ENCODE data around the gene PTMS.
A peak's percentile ranks its signal among the peaks of the same experiment; 100 is the strongest.

PTMS gene

DNA sequence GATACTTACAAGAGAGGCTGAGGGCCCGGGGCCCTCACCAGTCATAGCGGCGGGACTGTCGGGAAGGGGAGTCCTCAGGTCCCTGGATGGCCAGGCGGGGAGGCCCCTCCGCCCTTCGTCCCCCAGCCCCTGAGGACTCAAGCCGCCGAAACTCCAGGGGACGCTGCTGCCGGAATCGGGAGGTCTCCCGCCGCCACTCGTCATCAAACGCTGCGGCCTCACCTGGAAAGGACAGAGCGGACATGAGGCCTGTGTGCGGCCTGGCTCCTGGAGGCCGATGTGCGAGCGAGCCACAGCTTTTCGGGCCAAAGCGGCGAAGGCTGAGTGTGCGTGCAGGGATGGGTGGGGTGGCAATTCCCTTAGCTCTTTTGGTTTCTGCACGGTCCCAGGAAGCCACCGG is 17.4 kb upstream of the PTMS start:
- H3K27me3 ChIP-seq (ENCODE audit: insufficient read depth, poor library complexity, severe bottlenecking) = no peaks in the 10 kb centered on the region
- no peak overlapping the region for H3K27ac ChIP-seq (replicated peaks)
- no peak overlapping the region for H3K4me3 ChIP-seq (replicated peaks; ENCODE audit: insufficient read depth, low read length)
- no peak for DNase-seq (ENCODE audit: low read depth in 1 of 2, low spot score in 1 of 2)
- TF ChIP-seq POLR2AphosphoS5 (IDR thresholded peaks at IDR 0.05; ENCODE audit: low read depth) (no peak), SPI1 (IDR thresholded peaks at IDR 0.05; ENCODE audit: borderline replicate concordance, low read depth) (no peak), GABPA (IDR thresholded peaks at IDR 0.05; ENCODE audit: low read depth) (no peak)
- TF ChIP-seq, protein P1, sequence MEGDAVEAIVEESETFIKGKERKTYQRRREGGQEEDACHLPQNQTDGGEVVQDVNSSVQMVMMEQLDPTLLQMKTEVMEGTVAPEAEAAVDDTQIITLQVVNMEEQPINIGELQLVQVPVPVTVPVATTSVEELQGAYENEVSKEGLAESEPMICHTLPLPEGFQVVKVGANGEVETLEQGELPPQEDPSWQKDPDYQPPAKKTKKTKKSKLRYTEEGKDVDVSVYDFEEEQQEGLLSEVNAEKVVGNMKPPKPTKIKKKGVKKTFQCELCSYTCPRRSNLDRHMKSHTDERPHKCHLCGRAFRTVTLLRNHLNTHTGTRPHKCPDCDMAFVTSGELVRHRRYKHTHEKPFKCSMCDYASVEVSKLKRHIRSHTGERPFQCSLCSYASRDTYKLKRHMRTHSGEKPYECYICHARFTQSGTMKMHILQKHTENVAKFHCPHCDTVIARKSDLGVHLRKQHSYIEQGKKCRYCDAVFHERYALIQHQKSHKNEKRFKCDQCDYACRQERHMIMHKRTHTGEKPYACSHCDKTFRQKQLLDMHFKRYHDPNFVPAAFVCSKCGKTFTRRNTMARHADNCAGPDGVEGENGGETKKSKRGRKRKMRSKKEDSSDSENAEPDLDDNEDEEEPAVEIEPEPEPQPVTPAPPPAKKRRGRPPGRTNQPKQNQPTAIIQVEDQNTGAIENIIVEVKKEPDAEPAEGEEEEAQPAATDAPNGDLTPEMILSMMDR (IDR thresholded peaks at IDR 0.05; ENCODE audit: insufficient read depth, low read length) = no peak
- TF ChIP-seq, protein P2, sequence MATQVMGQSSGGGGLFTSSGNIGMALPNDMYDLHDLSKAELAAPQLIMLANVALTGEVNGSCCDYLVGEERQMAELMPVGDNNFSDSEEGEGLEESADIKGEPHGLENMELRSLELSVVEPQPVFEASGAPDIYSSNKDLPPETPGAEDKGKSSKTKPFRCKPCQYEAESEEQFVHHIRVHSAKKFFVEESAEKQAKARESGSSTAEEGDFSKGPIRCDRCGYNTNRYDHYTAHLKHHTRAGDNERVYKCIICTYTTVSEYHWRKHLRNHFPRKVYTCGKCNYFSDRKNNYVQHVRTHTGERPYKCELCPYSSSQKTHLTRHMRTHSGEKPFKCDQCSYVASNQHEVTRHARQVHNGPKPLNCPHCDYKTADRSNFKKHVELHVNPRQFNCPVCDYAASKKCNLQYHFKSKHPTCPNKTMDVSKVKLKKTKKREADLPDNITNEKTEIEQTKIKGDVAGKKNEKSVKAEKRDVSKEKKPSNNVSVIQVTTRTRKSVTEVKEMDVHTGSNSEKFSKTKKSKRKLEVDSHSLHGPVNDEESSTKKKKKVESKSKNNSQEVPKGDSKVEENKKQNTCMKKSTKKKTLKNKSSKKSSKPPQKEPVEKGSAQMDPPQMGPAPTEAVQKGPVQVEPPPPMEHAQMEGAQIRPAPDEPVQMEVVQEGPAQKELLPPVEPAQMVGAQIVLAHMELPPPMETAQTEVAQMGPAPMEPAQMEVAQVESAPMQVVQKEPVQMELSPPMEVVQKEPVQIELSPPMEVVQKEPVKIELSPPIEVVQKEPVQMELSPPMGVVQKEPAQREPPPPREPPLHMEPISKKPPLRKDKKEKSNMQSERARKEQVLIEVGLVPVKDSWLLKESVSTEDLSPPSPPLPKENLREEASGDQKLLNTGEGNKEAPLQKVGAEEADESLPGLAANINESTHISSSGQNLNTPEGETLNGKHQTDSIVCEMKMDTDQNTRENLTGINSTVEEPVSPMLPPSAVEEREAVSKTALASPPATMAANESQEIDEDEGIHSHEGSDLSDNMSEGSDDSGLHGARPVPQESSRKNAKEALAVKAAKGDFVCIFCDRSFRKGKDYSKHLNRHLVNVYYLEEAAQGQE (IDR thresholded peaks at IDR 0.05; ENCODE audit: insufficient replicate concordance, low read depth) = no peak

DNA sequence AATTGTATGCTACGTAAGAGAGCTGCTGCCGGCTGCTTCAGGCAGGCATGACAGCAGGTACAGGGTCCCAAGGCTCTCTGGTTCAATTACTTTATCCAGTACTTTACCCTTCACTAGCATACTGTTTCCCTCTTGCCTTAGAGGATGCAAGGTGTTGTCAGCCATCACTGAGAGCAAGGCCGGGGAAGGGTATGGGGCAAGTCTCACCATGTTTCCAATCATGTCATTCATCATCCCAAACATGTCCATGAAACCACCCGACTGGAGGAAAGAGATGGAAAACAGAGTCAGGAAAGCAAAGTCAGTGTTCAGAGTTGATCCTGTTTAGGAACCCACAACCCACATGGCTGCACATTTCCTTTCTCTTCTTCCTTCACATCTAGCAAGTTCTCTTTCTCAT is 15.7 kb upstream of the PTMS start:
- H3K27me3 ChIP-seq (ENCODE audit: insufficient read depth, poor library complexity, severe bottlenecking) = no peaks in the 10 kb centered on the region
- DNase-seq (ENCODE audit: low read depth in 1 of 2, low spot score in 1 of 2) = no peak
- H3K27ac ChIP-seq (replicated peaks) = no peak overlapping the region
- no peak overlapping the region for H3K4me3 ChIP-seq (replicated peaks; ENCODE audit: insufficient read depth, low read length)
- TF ChIP-seq POLR2AphosphoS5 (IDR thresholded peaks at IDR 0.05; ENCODE audit: low read depth) (no peak), SPI1 (IDR thresholded peaks at IDR 0.05; ENCODE audit: borderline replicate concordance, low read depth) (no peak), GABPA (IDR thresholded peaks at IDR 0.05; ENCODE audit: low read depth) (no peak)
- TF ChIP-seq, protein P1 (IDR thresholded peaks at IDR 0.05; ENCODE audit: insufficient read depth, low read length) = no peak
- TF ChIP-seq, protein P2 (IDR thresholded peaks at IDR 0.05; ENCODE audit: insufficient replicate concordance, low read depth) = no peak

DNA sequence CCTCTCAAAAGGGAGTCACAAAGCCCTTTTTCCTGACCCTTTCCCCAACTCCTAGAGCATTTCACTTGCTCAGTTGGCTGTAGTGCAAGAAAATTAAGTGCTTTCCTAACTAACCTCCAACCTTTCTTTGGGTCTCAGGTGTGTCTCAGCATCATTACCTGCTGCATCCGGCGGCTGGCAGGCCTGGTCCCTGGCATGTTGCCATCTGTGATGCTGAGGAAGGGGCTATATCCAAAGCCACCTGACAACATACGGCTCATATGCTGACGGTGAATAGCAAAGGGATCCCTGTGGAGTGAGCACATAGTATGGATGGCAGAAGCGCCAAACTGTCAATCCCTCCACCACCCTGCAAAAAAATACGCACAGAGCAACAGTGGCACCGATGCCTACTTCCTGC is 14.4 kb upstream of the PTMS start:
- TF ChIP-seq GABPA (IDR thresholded peaks at IDR 0.05; ENCODE audit: low read depth) = no peak
- no peak for TF ChIP-seq POLR2AphosphoS5 (IDR thresholded peaks at IDR 0.05; ENCODE audit: low read depth)
- no peak for TF ChIP-seq SPI1 (IDR thresholded peaks at IDR 0.05; ENCODE audit: borderline replicate concordance, low read depth)
- TF ChIP-seq, protein P1 (IDR thresholded peaks at IDR 0.05; ENCODE audit: insufficient read depth, low read length) = no peak
- TF ChIP-seq, protein P2 (IDR thresholded peaks at IDR 0.05; ENCODE audit: insufficient replicate concordance, low read depth) = no peak
- Histone ChIP-seq H3K4me3 (replicated peaks; ENCODE audit: insufficient read depth, low read length) (peak overlapping the region; percentile 96), H3K27me3 (ENCODE audit: insufficient read depth, poor library complexity, severe bottlenecking) (no peaks in the 10 kb centered on the region), H3K27ac (replicated peaks) (peak overlapping the region; percentile 77)
- no peak for DNase-seq (ENCODE audit: low read depth in 1 of 2, low spot score in 1 of 2)
